NT2/D1 (cell line): ENCODE measurements around the gene ZDHHC17.

Source experiments
- SUZ12 ChIP-seq: IDR thresholded peaks from 2 replicates; pipeline ENCODE4 v1.6.1; 2011; ENCODE audit not compliant: insufficient read length, insufficient read depth; ENCODE audit errors: extremely low read depth
- YY1 ChIP-seq: IDR thresholded peaks from 2 replicates; pipeline ENCODE4 v1.6.1; 2011; ENCODE audit not compliant: insufficient read length, insufficient read depth
- ZNF274 ChIP-seq: IDR thresholded peaks from 2 replicates; pipeline ENCODE4 v1.6.1; 2011; ENCODE audit warnings: mild to moderate bottlenecking, low read depth, low read length

DNA sequence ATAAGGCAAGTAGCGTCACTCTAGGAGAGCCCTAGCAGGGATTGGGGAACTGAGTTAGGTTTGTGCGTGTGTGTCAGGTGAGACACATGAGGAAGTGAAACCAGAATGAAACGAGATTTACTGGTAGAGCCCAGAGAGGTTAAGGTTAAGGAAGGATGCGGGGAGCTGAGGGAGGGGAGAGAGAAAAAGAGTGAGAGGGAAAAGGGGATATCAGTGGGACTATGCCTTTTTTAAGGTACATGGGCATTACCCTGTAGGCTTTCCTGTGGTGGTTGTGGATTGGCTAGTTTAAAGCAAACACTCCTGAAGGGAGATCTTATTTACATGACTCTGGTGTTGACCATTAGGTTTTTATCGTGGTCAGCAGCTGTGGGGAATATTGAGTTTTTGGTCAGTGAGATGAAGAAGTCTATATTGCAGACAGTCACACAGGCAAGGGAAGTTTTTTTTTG lies 13.9 kb downstream of the ZDHHC17 start:
- TF ChIP-seq ZNF274: no peak
- no peak for TF ChIP-seq SUZ12
- no peak for TF ChIP-seq YY1
